Panc1 (cell line): Measurements from ENCODE around the gene HS3ST5. TPM values are rescaled to one million over a fixed set of nuclear protein-coding genes. Genes with fewer than 3 reads are reported as not detected.

Source experiments
- ATAC-seq: fragments of 200-7000 bp; cut with Tn5 transposase; 2 replicates; pipeline ENCODE4 v1.9.1; 2020; ENCODE audit warnings: mild to moderate bottlenecking, moderate library complexity
- BruUV-seq: library from RNA; stranded (reverse); fragments of 400-500 nt; replicated peaks from 2 replicates; lab custom pipeline; 2021; lab: Mats Ljungman, UMichigan
- CTCF ChIA-PET: fragments of 300-600 bp; sonication (Branson Sonifier 250); formaldehyde crosslinking; loops from one replicate; lab custom pipeline; 2022; ENCODE audit warnings: antibody characterized with exemption; lab: Charles Lee
- POLR2A ChIA-PET: fragments of 300-600 bp; sonication (Branson Sonifier 250); formaldehyde crosslinking; loops from one replicate; lab custom pipeline; 2022; ENCODE audit warnings: antibody characterized with exemption; lab: Charles Lee
- DNase-seq: peaks from one replicate; pipeline ENCODE4 v3.0.0-alpha.2; 2010; ENCODE audit warnings: low read depth, low spot score
- H3K27ac ChIP-seq: 2 replicates; pipeline ENCODE4 v1.5.1; 2011; ENCODE audit warnings: mild to moderate bottlenecking, low read length, inconsistent platforms
- H3K27me3 ChIP-seq: fragments of 200-500 bp; sonication (Bioruptor generic); 2 replicates; pipeline ENCODE4 v1.6.0; 2014; ENCODE audit warnings: low read length, inconsistent platforms; ENCODE audit not compliant: control insufficient read depth, insufficient read depth
- H3K36me3 ChIP-seq: fragments of 200-500 bp; sonication (Bioruptor generic); 2 replicates; pipeline ENCODE4 v1.5.1; 2014; ENCODE audit warnings: inconsistent platforms, mild to moderate bottlenecking, low read length, moderate library complexity; ENCODE audit not compliant: control insufficient read depth, insufficient read depth
- H3K4me1 ChIP-seq: 2 replicates; pipeline ENCODE4 v1.5.1; 2011; ENCODE audit warnings: inconsistent platforms, mild to moderate bottlenecking, low read length, moderate library complexity; ENCODE audit not compliant: control insufficient read depth, insufficient read depth
- H3K4me3 ChIP-seq, 2 experiments: 2 replicates each; pipeline ENCODE4 v1.5.1; 2011 to 2012; ENCODE audit warnings: low read depth in 2 of 2, low read length in 2 of 2, mild to moderate bottlenecking in 2 of 2, inconsistent platforms in 1 of 2, moderate library complexity in 1 of 2
- H3K9me3 ChIP-seq: fragments of 200-500 bp; sonication (Bioruptor generic); 2 replicates; pipeline ENCODE4 v1.5.1; 2014; ENCODE audit warnings: low read depth, mild to moderate bottlenecking, inconsistent platforms, low read length, moderate library complexity; ENCODE audit not compliant: control insufficient read depth, insufficient read depth
- POLR2AphosphoS5 ChIP-seq: IDR thresholded peaks from 2 replicates; pipeline ENCODE4 v1.6.1; 2012; ENCODE audit warnings: mild to moderate bottlenecking, low read depth, low read length, moderate library complexity
- SIN3A ChIP-seq: IDR thresholded peaks from 2 replicates; pipeline ENCODE4 v1.6.1; 2012; ENCODE audit warnings: low read depth, mild to moderate bottlenecking, low read length, moderate library complexity, borderline replicate concordance; ENCODE audit not compliant: insufficient read depth
- TCF7L2 ChIP-seq: IDR thresholded peaks from 2 replicates; pipeline ENCODE4 v1.6.1; 2011; ENCODE audit warnings: mild to moderate bottlenecking, low read depth, low read length, inconsistent platforms
- in situ Hi-C: cut with HindIII; loops from 2 replicates; pipeline ENCODE4 v1.10.0; 2016; ENCODE audit warnings: low sequenced_read_pairs, low pct_unique_long_range_greater_than_20kb
- intact Hi-C: fragments of 100-400 bp; cut with micrococcal nuclease; formaldehyde crosslinking; loops from one replicate; pipeline ENCODE4 v1.10.0; 2022; ENCODE audit not compliant: unreplicated experiment
- total RNA-seq: library from RNA; stranded (reverse); gene quantifications from one replicate; pipeline ENCODE4 v1.2.1, GENCODE V29; 2021; ENCODE audit not compliant: unreplicated experiment
- TF ChIP-seq, protein P1 (sequence below), 2 experiments: IDR thresholded peaks; 2 replicates each; pipeline ENCODE4 v1.6.1; 2011 to 2012; ENCODE audit warnings: low read depth in 2 of 2, control low read depth in 1 of 2, low read length in 1 of 2, mild to moderate bottlenecking in 1 of 2, moderate library complexity in 1 of 2; ENCODE audit not compliant: insufficient read depth in 1 of 2
- TF ChIP-seq, protein P2 (sequence below): fragments of 450-650 bp; IDR thresholded peaks from 2 replicates; pipeline ENCODE4 v1.5.1; 2017; ENCODE audit warnings: mild to moderate bottlenecking

HS3ST5 gene
- total RNA-seq, 1 experiment from 2014 or later: 0.05 TPM

DNA sequence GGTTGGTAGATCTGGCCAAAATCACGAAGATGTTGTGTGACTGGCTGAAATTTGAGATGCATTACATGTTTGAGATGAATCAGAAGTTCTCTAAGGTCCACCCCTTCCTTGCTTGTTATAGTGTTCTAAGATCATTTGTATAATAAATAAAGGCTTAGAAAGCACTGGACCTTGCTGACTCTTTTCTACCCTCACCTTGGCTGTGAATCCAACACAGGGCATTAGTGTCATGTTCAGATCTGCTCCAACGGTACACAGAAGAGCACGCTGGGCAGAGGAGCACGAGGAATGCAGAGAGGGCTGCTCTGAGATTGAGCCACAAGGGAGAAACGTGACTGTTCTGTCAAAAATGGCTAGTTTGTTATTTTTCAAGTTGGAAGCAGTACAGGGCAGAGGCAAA lies 202.4 kb downstream of the HS3ST5 start:
- CTCF ChIA-PET: no interaction called here
- Histone ChIP-seq H3K27ac (no peak overlapping the region), H3K36me3 (no peaks in the 10 kb centered on the region), H3K9me3 (no peaks in the 10 kb centered on the region), H3K27me3 (no peaks in the 10 kb centered on the region), H3K4me1 (no peaks in the 10 kb centered on the region), H3K4me3 (no peak overlapping the region)
- POLR2A ChIA-PET: no interaction called here
- no peak for TF ChIP-seq POLR2AphosphoS5
- no peak for TF ChIP-seq TCF7L2
- TF ChIP-seq SIN3A: no peak
- TF ChIP-seq, protein P1, sequence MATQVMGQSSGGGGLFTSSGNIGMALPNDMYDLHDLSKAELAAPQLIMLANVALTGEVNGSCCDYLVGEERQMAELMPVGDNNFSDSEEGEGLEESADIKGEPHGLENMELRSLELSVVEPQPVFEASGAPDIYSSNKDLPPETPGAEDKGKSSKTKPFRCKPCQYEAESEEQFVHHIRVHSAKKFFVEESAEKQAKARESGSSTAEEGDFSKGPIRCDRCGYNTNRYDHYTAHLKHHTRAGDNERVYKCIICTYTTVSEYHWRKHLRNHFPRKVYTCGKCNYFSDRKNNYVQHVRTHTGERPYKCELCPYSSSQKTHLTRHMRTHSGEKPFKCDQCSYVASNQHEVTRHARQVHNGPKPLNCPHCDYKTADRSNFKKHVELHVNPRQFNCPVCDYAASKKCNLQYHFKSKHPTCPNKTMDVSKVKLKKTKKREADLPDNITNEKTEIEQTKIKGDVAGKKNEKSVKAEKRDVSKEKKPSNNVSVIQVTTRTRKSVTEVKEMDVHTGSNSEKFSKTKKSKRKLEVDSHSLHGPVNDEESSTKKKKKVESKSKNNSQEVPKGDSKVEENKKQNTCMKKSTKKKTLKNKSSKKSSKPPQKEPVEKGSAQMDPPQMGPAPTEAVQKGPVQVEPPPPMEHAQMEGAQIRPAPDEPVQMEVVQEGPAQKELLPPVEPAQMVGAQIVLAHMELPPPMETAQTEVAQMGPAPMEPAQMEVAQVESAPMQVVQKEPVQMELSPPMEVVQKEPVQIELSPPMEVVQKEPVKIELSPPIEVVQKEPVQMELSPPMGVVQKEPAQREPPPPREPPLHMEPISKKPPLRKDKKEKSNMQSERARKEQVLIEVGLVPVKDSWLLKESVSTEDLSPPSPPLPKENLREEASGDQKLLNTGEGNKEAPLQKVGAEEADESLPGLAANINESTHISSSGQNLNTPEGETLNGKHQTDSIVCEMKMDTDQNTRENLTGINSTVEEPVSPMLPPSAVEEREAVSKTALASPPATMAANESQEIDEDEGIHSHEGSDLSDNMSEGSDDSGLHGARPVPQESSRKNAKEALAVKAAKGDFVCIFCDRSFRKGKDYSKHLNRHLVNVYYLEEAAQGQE (IDR thresholded peaks at IDR 0.05; ENCODE audit: insufficient read depth in 1 of 2, low read depth in 2 of 2, low read length in 1 of 2): no peak
- TF ChIP-seq, protein P2, sequence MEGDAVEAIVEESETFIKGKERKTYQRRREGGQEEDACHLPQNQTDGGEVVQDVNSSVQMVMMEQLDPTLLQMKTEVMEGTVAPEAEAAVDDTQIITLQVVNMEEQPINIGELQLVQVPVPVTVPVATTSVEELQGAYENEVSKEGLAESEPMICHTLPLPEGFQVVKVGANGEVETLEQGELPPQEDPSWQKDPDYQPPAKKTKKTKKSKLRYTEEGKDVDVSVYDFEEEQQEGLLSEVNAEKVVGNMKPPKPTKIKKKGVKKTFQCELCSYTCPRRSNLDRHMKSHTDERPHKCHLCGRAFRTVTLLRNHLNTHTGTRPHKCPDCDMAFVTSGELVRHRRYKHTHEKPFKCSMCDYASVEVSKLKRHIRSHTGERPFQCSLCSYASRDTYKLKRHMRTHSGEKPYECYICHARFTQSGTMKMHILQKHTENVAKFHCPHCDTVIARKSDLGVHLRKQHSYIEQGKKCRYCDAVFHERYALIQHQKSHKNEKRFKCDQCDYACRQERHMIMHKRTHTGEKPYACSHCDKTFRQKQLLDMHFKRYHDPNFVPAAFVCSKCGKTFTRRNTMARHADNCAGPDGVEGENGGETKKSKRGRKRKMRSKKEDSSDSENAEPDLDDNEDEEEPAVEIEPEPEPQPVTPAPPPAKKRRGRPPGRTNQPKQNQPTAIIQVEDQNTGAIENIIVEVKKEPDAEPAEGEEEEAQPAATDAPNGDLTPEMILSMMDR: no peak
- ATAC-seq: no peak
- intact Hi-C loops: no loop called here
- DNase-seq: no peak
- BruUV-seq: no TSS peak
- in situ Hi-C loops: no loop called here

DNA sequence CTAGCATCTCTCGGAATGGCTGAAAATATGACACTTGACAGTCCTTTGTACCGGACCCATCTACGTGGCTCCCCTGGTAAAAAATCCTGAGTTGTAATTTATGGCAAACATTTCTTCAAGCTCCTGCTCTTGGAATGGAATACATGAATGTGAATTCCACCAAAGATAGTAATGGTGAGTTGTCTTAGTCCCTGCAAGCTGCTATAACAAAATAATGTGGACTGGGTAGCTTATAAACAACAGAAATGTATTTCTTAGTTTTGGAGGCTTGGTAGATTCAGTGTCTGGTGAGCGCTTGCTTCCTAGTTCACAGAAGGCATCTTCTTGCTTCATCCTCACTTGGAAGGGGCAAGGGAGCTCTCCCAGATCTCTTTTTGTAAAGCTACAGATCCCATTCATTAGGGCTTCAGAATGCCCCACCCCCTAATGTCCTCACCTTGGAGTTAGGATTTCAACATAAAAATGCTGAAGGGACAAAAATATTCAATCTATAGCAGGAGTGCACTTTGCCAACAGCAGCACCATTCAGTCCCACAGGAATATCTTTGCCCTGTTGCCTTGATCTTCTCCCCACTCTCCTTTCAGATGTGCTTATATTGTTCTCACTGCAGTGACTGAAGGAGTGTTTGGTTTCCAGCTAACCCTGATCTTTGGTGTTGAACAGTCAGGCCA lies 204.1 kb downstream of the HS3ST5 start:
- no peak for TF ChIP-seq SIN3A
- TF ChIP-seq, protein P1 (IDR thresholded peaks at IDR 0.05; ENCODE audit: insufficient read depth in 1 of 2, low read depth in 2 of 2, low read length in 1 of 2): no peak
- TF ChIP-seq TCF7L2: no peak
- TF ChIP-seq, protein P2: no peak
- TF ChIP-seq POLR2AphosphoS5: no peak
- in situ Hi-C loops (no loop called here), intact Hi-C loops (no loop called here)
- Histone ChIP-seq H3K9me3 (no peaks in the 10 kb centered on the region), H3K4me1 (no peaks in the 10 kb centered on the region), H3K27ac (no peak overlapping the region), H3K36me3 (no peaks in the 10 kb centered on the region), H3K4me3 (no peak overlapping the region), H3K27me3 (no peaks in the 10 kb centered on the region)
- BruUV-seq: no TSS peak
- no peak for ATAC-seq
- ChIA-PET POLR2A (no interaction called here), CTCF (no interaction called here)
- DNase-seq: no peak
